GM12878 (cell line): ENCODE data around the gene ZNF473. TPM values are rescaled to one million over a fixed set of nuclear protein-coding genes. Genes with fewer than 3 reads are reported as not detected.

Experiments
- ATAC-seq: fragments of 200-7000 bp; cut with Tn5 transposase; 3 replicates; pipeline ENCODE4 v1.9.1; 2020; ENCODE audit warnings: mild to moderate bottlenecking, moderate library complexity
- BruUV-seq: library from RNA; stranded (reverse); fragments of 400-500 nt; replicated peaks from 2 replicates; lab custom pipeline; 2021; lab: Mats Ljungman, UMichigan
- CTCF ChIA-PET: fragments of 300-600 bp; sonication (Branson Sonifier 250); formaldehyde crosslinking; extraction: SDS; loops from one replicate; lab custom pipeline; 2021; ENCODE audit warnings: inconsistent platforms; lab: Yijun Ruan, JAX
- POLR2A ChIA-PET: fragments of 350-600 bp; formaldehyde crosslinking; extraction: SDS; loops from one replicate; lab custom pipeline; 2021; ENCODE audit warnings: inconsistent platforms; lab: Charles Lee
- RAD21 ChIA-PET: fragments of 300-600 bp; sonication (Branson Sonifier 250); formaldehyde crosslinking; loops from one replicate; lab custom pipeline; 2023; ENCODE audit warnings: antibody characterized with exemption; ENCODE audit not compliant: unreplicated experiment; lab: Charles Lee
- SMC1A ChIA-PET: fragments of 300-600 bp; sonication (Branson Sonifier 250); formaldehyde crosslinking; loops from one replicate; lab custom pipeline; 2023; ENCODE audit not compliant: unreplicated experiment, uncharacterized antibody; lab: Charles Lee
- DNase-seq: peaks from one replicate; pipeline ENCODE4 v3.0.0-alpha.2; 2011; ENCODE audit warnings: low read depth, low spot score
- FAIRE-seq: peaks from 3 replicates; lab custom pipeline; 2011; peaks lifted over from hg19 to GRCh38; lab: Jason Lieb, UNC
- H2AFZ ChIP-seq: 2 replicates; pipeline ENCODE4 v1.6.0; 2011; ENCODE audit warnings: low read depth, low read length, control low read depth; ENCODE audit not compliant: control insufficient read depth
- H3K27ac ChIP-seq: 2 replicates; pipeline ENCODE4 v1.5.1; 2011; ENCODE audit warnings: control low read depth; ENCODE audit not compliant: control insufficient read depth, insufficient read depth
- H3K27me3 ChIP-seq, 2 experiments: replicated peaks in 1 of 2; 2 replicates each; pipeline versions ENCODE4 v1.6.0 to v1.6.1; 2011; ENCODE audit warnings: low read length in 1 of 2; ENCODE audit not compliant: control insufficient read depth in 2 of 2, insufficient read depth in 2 of 2
- H3K36me3 ChIP-seq, 2 experiments: 2 replicates each; pipeline ENCODE4 v1.5.1; 2011; ENCODE audit warnings: low read length in 1 of 2; ENCODE audit not compliant: control insufficient read depth in 2 of 2, insufficient read depth in 2 of 2
- H3K4me1 ChIP-seq: 2 replicates; pipeline ENCODE4 v1.6.1; 2011; ENCODE audit warnings: mild to moderate bottlenecking, low read length, moderate library complexity, mixed read lengths; ENCODE audit not compliant: control insufficient read depth, insufficient read depth
- H3K4me2 ChIP-seq: 2 replicates; pipeline ENCODE4 v1.6.0; 2011; ENCODE audit warnings: control low read depth; ENCODE audit not compliant: control insufficient read depth, insufficient read depth
- H3K4me3 ChIP-seq: fragments of 200-600 bp; sonication (generic); 2 replicates; pipeline ENCODE4 v1.5.1; 2016
- H3K79me2 ChIP-seq: 2 replicates; pipeline ENCODE4 v1.6.0; 2011; ENCODE audit warnings: low read length; ENCODE audit not compliant: control insufficient read depth, insufficient read depth
- H3K9ac ChIP-seq: 2 replicates; pipeline ENCODE4 v1.8.0; 2011; ENCODE audit warnings: low read length, control low read depth, mixed read lengths; ENCODE audit not compliant: control insufficient read depth, insufficient read depth
- H3K9me3 ChIP-seq: replicated peaks from 3 replicates; pipeline ENCODE4 v1.5.1; 2011; ENCODE audit warnings: mild to moderate bottlenecking, low read length; ENCODE audit not compliant: control insufficient read depth, insufficient read depth
- H4K20me1 ChIP-seq: 2 replicates; pipeline ENCODE4 v1.6.0; 2011; ENCODE audit not compliant: control insufficient read depth, insufficient read depth
- CBFB ChIP-seq: IDR thresholded peaks from 2 replicates; pipeline ENCODE4 v1.6.1; 2016; ENCODE audit warnings: antibody characterized with exemption, low read depth
- CHD4 ChIP-seq: fragments of 200-600 bp; sonication (generic); IDR thresholded peaks from 2 replicates; pipeline ENCODE4 v1.6.1; 2016; ENCODE audit warnings: mild to moderate bottlenecking
- HDGF ChIP-seq: fragments of 450-650 bp; IDR thresholded peaks from 2 replicates; pipeline ENCODE4 v1.6.1; 2016; ENCODE audit warnings: antibody characterized with exemption
- MEF2B ChIP-seq: fragments of 450-650 bp; IDR thresholded peaks from 2 replicates; pipeline ENCODE4 v1.6.1; 2018; ENCODE audit warnings: mild to moderate bottlenecking, moderate library complexity; ENCODE audit not compliant: partially characterized antibody, poor library complexity, severe bottlenecking
- NBN ChIP-seq: fragments of 450-650 bp; IDR thresholded peaks from 2 replicates; pipeline ENCODE4 v1.6.1; 2016
- NFYA ChIP-seq: IDR thresholded peaks from 2 replicates; pipeline ENCODE4 v1.6.1; 2011; ENCODE audit warnings: low read depth, mild to moderate bottlenecking, low read length, improper control_type of control experiment, borderline replicate concordance
- PAX8 ChIP-seq: fragments of 450-650 bp; IDR thresholded peaks from 2 replicates; pipeline ENCODE4 v1.6.1; 2017; ENCODE audit warnings: mild to moderate bottlenecking, moderate library complexity
- POLR2A ChIP-seq: IDR thresholded peaks from 2 replicates; pipeline ENCODE4 v1.6.1; 2011; ENCODE audit warnings: low read depth, mild to moderate bottlenecking, low read length
- PRDM15 ChIP-seq: fragments of 450-650 bp; formaldehyde crosslinking; IDR thresholded peaks from 2 replicates; pipeline ENCODE4 v1.4.0; 2020; ENCODE audit warnings: mild to moderate bottlenecking, moderate library complexity
- SMAD5 ChIP-seq: IDR thresholded peaks from 2 replicates; pipeline ENCODE4 v1.6.1; 2016; ENCODE audit warnings: antibody characterized with exemption, low read depth
- SUZ12 ChIP-seq: fragments of 200-600 bp; sonication (generic); IDR thresholded peaks from one replicate; pipeline ENCODE4 v1.6.1; 2018; ENCODE audit warnings: antibody characterized with exemption, mild to moderate bottlenecking; ENCODE audit not compliant: unreplicated experiment
- TCF3 ChIP-seq: IDR thresholded peaks from 2 replicates; pipeline ENCODE4 v1.6.1; 2012; ENCODE audit warnings: low read depth, mild to moderate bottlenecking, low read length, borderline replicate concordance; ENCODE audit not compliant: insufficient read depth
- WRNIP1 ChIP-seq: IDR thresholded peaks from 2 replicates; pipeline ENCODE4 v1.6.1; 2011; ENCODE audit warnings: low read depth, low read length, improper control_type of control experiment, borderline replicate concordance
- WGBS: methylation state at CpG from one replicate; pipeline ENCODE4 v1.1.6; 2016; ENCODE audit warnings: low lambda C conversion rate; ENCODE audit not compliant: insufficient replicate concordance, insufficient coverage; ENCODE audit errors: missing lambda C conversion rate; 5-methylcytosine and 5-hydroxymethylcytosine counted together
- in situ Hi-C: fragments of 300-500 bp; cut with MboI; formaldehyde crosslinking; loops from 9 replicates; pipeline ENCODE4 v1.14.3; 2018; ENCODE audit warnings: mixed read lengths
- intact Hi-C: fragments of 100-400 bp; cut with micrococcal nuclease; formaldehyde crosslinking; loops from one replicate; pipeline ENCODE4 v1.14.2; 2022; ENCODE audit not compliant: unreplicated experiment
- polyA plus RNA-seq, 11 experiments: library from polyadenylated mRNA; depleted of rRNA in 4 of 11; unstranded in 6 of 11; stranded (reverse) in 5 of 11; fragments of >200 nt; fragmentation: Nextera tagmentation in 4 of 11; fragmentation: Illumina TruSeq in 1 of 11; extraction: Ambion mirVana in 4 of 11; extraction: Trizol in 1 of 11; gene quantifications; 1 replicate in 1 of 11; 2 replicates in 10 of 11; pipeline versions ENCODE4 v1.2.1 to v1.2.3, GENCODE V29; 2011 to 2016; ENCODE audit warnings: inconsistent platforms in 2 of 11, missing spikeins in 2 of 11, low read depth in 1 of 11
- total RNA-seq, 4 experiments: library from RNA; depleted of rRNA in 3 of 4; stranded (reverse); fragments of >200 nt in 3 of 4; fragmentation: Illumina TruSeq in 1 of 4; extraction: Trizol in 1 of 4; gene quantifications; 2 replicates each; pipeline versions ENCODE4 v1.2.1 to v1.2.3, GENCODE V29; 2013 to 2021
- TF ChIP-seq, protein P1 (sequence below): fragments of 450-650 bp; conservative IDR thresholded peaks from 2 replicates; pipeline ENCODE4 v1.6.1; 2017; ENCODE audit warnings: mild to moderate bottlenecking, moderate library complexity
- TF ChIP-seq, protein P2 (sequence below): fragments of 450-650 bp; IDR thresholded peaks from 2 replicates; pipeline ENCODE4 v1.6.1; 2017; ENCODE audit warnings: borderline replicate concordance
- TF ChIP-seq, protein P3 (sequence below): IDR thresholded peaks from 2 replicates; pipeline ENCODE4 v1.6.1; 2012; ENCODE audit warnings: low read depth, low read length, improper control_type of control experiment

The ZNF473 gene
- total and polyA plus RNA-seq, 10 of the 15 experiments (the other 5 are each of a cell fraction or from before 2014, with no cell fraction given), result 2.3 to 14.9 (median 6.3) TPM

GRCh38 chr19:50042363-50043024, 16.7 kb downstream of the ZNF473 start (continued):
- TF ChIP-seq PRDM15 (CRISPR knock-in tag), result no peak
- TF ChIP-seq TCF3, result no peak

- H3K36me3 ChIP-seq, result peaks cover 52 to 59% of the 10 kb centered on the region in 2 experiments
- intact Hi-C loops (no loop called here), in situ Hi-C loops (no loop called here)
- H3K27me3 ChIP-seq, result no peaks in the 10 kb centered on the region
- H2AFZ ChIP-seq, result no peak overlapping the region
- SMC1A ChIA-PET, result no interaction called here
- H3K9ac ChIP-seq, result no peak overlapping the region
- BruUV-seq, result no TSS peak
- POLR2A ChIA-PET, result no interaction called here
- FAIRE-seq, result no peak
- H3K4me3 ChIP-seq, result no peak overlapping the region
- H3K27ac ChIP-seq, result no peak overlapping the region
- H3K9me3 ChIP-seq, result peaks cover 34% of the 10 kb centered on the region
- ATAC-seq, result no peak
- H3K4me2 ChIP-seq, result no peak overlapping the region
- no peak for DNase-seq
- no peaks in the 10 kb centered on the region for H4K20me1 ChIP-seq
- H3K4me1 ChIP-seq, result no peaks in the 10 kb centered on the region
- CTCF ChIA-PET, result no interaction called here
- 93% methylated on average over 2 of the region's 2 CpGs for WGBS
- H3K79me2 ChIP-seq, result no peaks in the 10 kb centered on the region
- RAD21 ChIA-PET, result no interaction called here
- TF ChIP-seq, protein P1, sequence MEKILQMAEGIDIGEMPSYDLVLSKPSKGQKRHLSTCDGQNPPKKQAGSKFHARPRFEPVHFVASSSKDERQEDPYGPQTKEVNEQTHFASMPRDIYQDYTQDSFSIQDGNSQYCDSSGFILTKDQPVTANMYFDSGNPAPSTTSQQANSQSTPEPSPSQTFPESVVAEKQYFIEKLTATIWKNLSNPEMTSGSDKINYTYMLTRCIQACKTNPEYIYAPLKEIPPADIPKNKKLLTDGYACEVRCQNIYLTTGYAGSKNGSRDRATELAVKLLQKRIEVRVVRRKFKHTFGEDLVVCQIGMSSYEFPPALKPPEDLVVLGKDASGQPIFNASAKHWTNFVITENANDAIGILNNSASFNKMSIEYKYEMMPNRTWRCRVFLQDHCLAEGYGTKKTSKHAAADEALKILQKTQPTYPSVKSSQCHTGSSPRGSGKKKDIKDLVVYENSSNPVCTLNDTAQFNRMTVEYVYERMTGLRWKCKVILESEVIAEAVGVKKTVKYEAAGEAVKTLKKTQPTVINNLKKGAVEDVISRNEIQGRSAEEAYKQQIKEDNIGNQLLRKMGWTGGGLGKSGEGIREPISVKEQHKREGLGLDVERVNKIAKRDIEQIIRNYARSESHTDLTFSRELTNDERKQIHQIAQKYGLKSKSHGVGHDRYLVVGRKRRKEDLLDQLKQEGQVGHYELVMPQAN, result no peak
- TF ChIP-seq MEF2B, result no peak
- no peak for TF ChIP-seq PAX8
- no peak for TF ChIP-seq SUZ12
- no peak for TF ChIP-seq SMAD5
- no peak for TF ChIP-seq CBFB
- TF ChIP-seq NBN, result no peak
- no peak for TF ChIP-seq POLR2A
- TF ChIP-seq NFYA, result no peak
- no peak for TF ChIP-seq WRNIP1
- TF ChIP-seq, protein P2, sequence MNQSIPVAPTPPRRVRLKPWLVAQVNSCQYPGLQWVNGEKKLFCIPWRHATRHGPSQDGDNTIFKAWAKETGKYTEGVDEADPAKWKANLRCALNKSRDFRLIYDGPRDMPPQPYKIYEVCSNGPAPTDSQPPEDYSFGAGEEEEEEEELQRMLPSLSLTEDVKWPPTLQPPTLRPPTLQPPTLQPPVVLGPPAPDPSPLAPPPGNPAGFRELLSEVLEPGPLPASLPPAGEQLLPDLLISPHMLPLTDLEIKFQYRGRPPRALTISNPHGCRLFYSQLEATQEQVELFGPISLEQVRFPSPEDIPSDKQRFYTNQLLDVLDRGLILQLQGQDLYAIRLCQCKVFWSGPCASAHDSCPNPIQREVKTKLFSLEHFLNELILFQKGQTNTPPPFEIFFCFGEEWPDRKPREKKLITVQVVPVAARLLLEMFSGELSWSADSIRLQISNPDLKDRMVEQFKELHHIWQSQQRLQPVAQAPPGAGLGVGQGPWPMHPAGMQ, result no peak
- no peak for TF ChIP-seq HDGF
- no peak for TF ChIP-seq CHD4
- TF ChIP-seq, protein P3, sequence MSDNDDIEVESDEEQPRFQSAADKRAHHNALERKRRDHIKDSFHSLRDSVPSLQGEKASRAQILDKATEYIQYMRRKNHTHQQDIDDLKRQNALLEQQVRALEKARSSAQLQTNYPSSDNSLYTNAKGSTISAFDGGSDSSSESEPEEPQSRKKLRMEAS, result no peak
Observed at GRCh38 chr19:50043967-50044366, 18.2 kb downstream of the ZNF473 start.
